Hepatocyte (in vitro differentiated cells): Measurements from ENCODE around the gene SPACDR. TPM values are rescaled to one million over a fixed set of nuclear protein-coding genes. Genes with fewer than 3 reads are reported as not detected.
A peak's percentile ranks its signal among the peaks of the same experiment; 100 is the strongest.

Source experiments
- DNase-seq: peaks from one replicate; pipeline ENCODE4 v3.0.0-alpha.2; 2016; ENCODE audit warnings: low spot score
- H2AFZ ChIP-seq: fragments of 200-600 bp; sonication (generic); 2 replicates; pipeline ENCODE4 v1.6.0; 2016; ENCODE audit warnings: antibody characterized with exemption, mild to moderate bottlenecking
- H3K27ac ChIP-seq: fragments of 200-600 bp; sonication (generic); 2 replicates; pipeline ENCODE4 v1.5.1; 2016; ENCODE audit warnings: mild to moderate bottlenecking
- H3K27me3 ChIP-seq: fragments of 200-600 bp; sonication (generic); 2 replicates; pipeline ENCODE4 v1.6.1; 2016
- H3K36me3 ChIP-seq: fragments of 200-600 bp; sonication (generic); replicated peaks from 2 replicates; pipeline ENCODE4 v1.5.1; 2016; ENCODE audit warnings: low read depth; ENCODE audit not compliant: insufficient read depth
- H3K4me1 ChIP-seq: fragments of 200-600 bp; sonication (generic); 2 replicates; pipeline ENCODE4 v1.5.1; 2016; ENCODE audit warnings: mild to moderate bottlenecking, moderate library complexity; ENCODE audit not compliant: insufficient read depth
- H3K4me2 ChIP-seq: fragments of 200-600 bp; sonication (generic); 2 replicates; pipeline ENCODE4 v1.6.0; 2016
- H3K4me3 ChIP-seq: fragments of 200-600 bp; sonication (generic); 2 replicates; pipeline ENCODE4 v1.5.1; 2016; ENCODE audit warnings: mild to moderate bottlenecking
- H3K79me2 ChIP-seq: fragments of 200-600 bp; sonication (generic); 2 replicates; pipeline ENCODE4 v1.6.0; 2017; ENCODE audit warnings: mild to moderate bottlenecking
- H3K9me2 ChIP-seq: fragments of 200-600 bp; sonication (generic); replicated peaks from 2 replicates; pipeline ENCODE4 v1.6.0; 2017; ENCODE audit warnings: mild to moderate bottlenecking; ENCODE audit not compliant: insufficient read depth
- H3K9me3 ChIP-seq: fragments of 200-600 bp; sonication (generic); 2 replicates; pipeline ENCODE4 v1.5.1; 2016; ENCODE audit warnings: low read depth, mild to moderate bottlenecking
- H4K20me1 ChIP-seq: fragments of 200-600 bp; sonication (generic); 2 replicates; pipeline ENCODE4 v1.6.0; 2016; ENCODE audit warnings: mild to moderate bottlenecking; ENCODE audit not compliant: insufficient read depth, poor library complexity, severe bottlenecking
- CTCF ChIP-seq: fragments of 200-600 bp; sonication (generic); IDR thresholded peaks from 2 replicates; pipeline ENCODE4 v1.5.1; 2016; ENCODE audit warnings: antibody characterized with exemption, mild to moderate bottlenecking; ENCODE audit not compliant: poor library complexity
- EZH2 ChIP-seq: fragments of 200-600 bp; sonication (generic); IDR thresholded peaks from 2 replicates; pipeline ENCODE4 v1.6.1; 2016; ENCODE audit warnings: antibody characterized with exemption, mild to moderate bottlenecking, borderline replicate concordance
- EZH2phosphoT487 ChIP-seq: fragments of 200-600 bp; sonication (generic); IDR thresholded peaks from one replicate; pipeline ENCODE4 v1.6.1; 2018; ENCODE audit warnings: antibody characterized with exemption, mild to moderate bottlenecking, low read depth, moderate library complexity; ENCODE audit not compliant: unreplicated experiment, severe bottlenecking
- WGBS: methylation state at CpG from one replicate; pipeline ENCODE4 v1.1.6; 2016; ENCODE audit warnings: low lambda C conversion rate; ENCODE audit errors: missing lambda C conversion rate; 5-methylcytosine and 5-hydroxymethylcytosine counted together
- polyA plus RNA-seq: library from polyadenylated mRNA; unstranded; fragments of >200 nt; fragmentation: Nextera tagmentation; extraction: Ambion mirVana; gene quantifications from 2 replicates; pipeline ENCODE4 v1.2.1, GENCODE V29; 2016
- total RNA-seq: library from RNA; depleted of rRNA; stranded (reverse); fragments of >200 nt; gene quantifications from 2 replicates; pipeline ENCODE4 v1.2.3, GENCODE V29; 2014

SPACDR gene
- total and polyA plus RNA-seq, 2 experiments from 2014 or later, result 0.13 TPM; not detected in 1

GRCh38 chr7:100472854-100473499 is 8.9 kb upstream of the SPACDR start:
- Histone ChIP-seq H2AFZ (no peak overlapping the region), H4K20me1 (peaks cover 39% of the 10 kb centered on the region), H3K36me3 (no peaks in the 10 kb centered on the region), H3K79me2 (peaks cover 38% of the 10 kb centered on the region), H3K27me3 (no peaks in the 10 kb centered on the region), H3K9me2 (no peaks in the 10 kb centered on the region), H3K4me2 (no peak overlapping the region), H3K27ac (peak overlapping the region; percentile 25), H3K4me3 (no peak overlapping the region), H3K4me1 (peaks cover 34% of the 10 kb centered on the region), H3K9me3 (no peaks in the 10 kb centered on the region)
- no peak for TF ChIP-seq EZH2phosphoT487
- TF ChIP-seq EZH2, result no peak
- no peak for TF ChIP-seq CTCF
- WGBS, result 81% methylated on average over 14 of the region's 14 CpGs
- DNase-seq, result no peak

- no peak overlapping the region for H2AFZ ChIP-seq
- H3K9me3 ChIP-seq, result no peaks in the 10 kb centered on the region
- no peaks in the 10 kb centered on the region for H3K9me2 ChIP-seq
- DNase-seq, result no peak
- 81% methylated on average over 5 of the region's 16 CpGs for WGBS
- no peaks in the 10 kb centered on the region for H3K27me3 ChIP-seq
- TF ChIP-seq EZH2 (no peak), CTCF (no peak), EZH2phosphoT487 (no peak)
- peaks cover 31% of the 10 kb centered on the region for H3K4me1 ChIP-seq
- no peak overlapping the region for H3K27ac ChIP-seq
- no peak overlapping the region for H3K4me3 ChIP-seq
- no peaks in the 10 kb centered on the region for H3K36me3 ChIP-seq
- no peak overlapping the region for H3K4me2 ChIP-seq
- peaks cover 33% of the 10 kb centered on the region for H4K20me1 ChIP-seq
- peaks cover 31% of the 10 kb centered on the region for H3K79me2 ChIP-seq
Observed at GRCh38 chr7:100472121-100472851, 8.2 kb upstream of the SPACDR start.

- Histone ChIP-seq H3K4me3 (no peak overlapping the region), H3K9me3 (no peaks in the 10 kb centered on the region), H3K27me3 (no peaks in the 10 kb centered on the region), H3K79me2 (peaks cover 18% of the 10 kb centered on the region), H2AFZ (no peak overlapping the region), H3K27ac (no peak overlapping the region), H3K4me1 (peaks cover 22% of the 10 kb centered on the region), H4K20me1 (peaks cover 21% of the 10 kb centered on the region), H3K9me2 (no peaks in the 10 kb centered on the region), H3K4me2 (no peak overlapping the region), H3K36me3 (no peaks in the 10 kb centered on the region)
- no peak for DNase-seq
- TF ChIP-seq EZH2phosphoT487 (no peak), CTCF (no peak), EZH2 (no peak)
- WGBS, result 85% methylated on average over 4 of the region's 4 CpGs
Observed at GRCh38 chr7:100471021-100471420, 7.0 kb upstream of the SPACDR start.
